Gastrocnemius medialis (tissue), 4 donors: ENCODE data around the gene PDXK. TPM values are rescaled to one million over a fixed set of nuclear protein-coding genes. Genes with fewer than 3 reads are reported as not detected.
A peak's percentile ranks its signal among the peaks of the same experiment; 100 is the strongest.

Experiments used
- ATAC-seq, 2 donors: fragments of 150-250 bp; one replicate each; pipeline ENCODE4 v1.9.1; 2016
- DNase-seq, 2 donors: peaks; one replicate each; pipeline ENCODE4 v3.0.0-alpha.2; 2019
- H3K27ac ChIP-seq, 4 donors: fragments of 200-600 bp; sonication (generic); 1 replicate in 1 of 4; 2 replicates in 3 of 4; pipeline ENCODE4 v1.5.1; 2016 to 2018; ENCODE audit warnings: mild to moderate bottlenecking in 2 of 4, moderate library complexity in 1 of 4
- H3K27me3 ChIP-seq, 3 donors: fragments of 200-600 bp; sonication (generic) in 2 of 3; 1 replicate in 1 of 3; 2 replicates in 2 of 3; pipeline versions ENCODE4 v1.5.1 to v1.6.0; 2016 to 2019; ENCODE audit warnings: mild to moderate bottlenecking in 1 of 3, moderate library complexity in 1 of 3
- H3K36me3 ChIP-seq, 2 donors: fragments of 200-600 bp; sonication (generic) in 1 of 2; one replicate each; pipeline ENCODE4 v1.5.1; 2017 to 2018
- H3K4me1 ChIP-seq, 2 donors: fragments of 200-600 bp; sonication (generic) in 1 of 2; one replicate each; pipeline ENCODE4 v1.5.1; 2016 to 2017; ENCODE audit warnings: mild to moderate bottlenecking in 2 of 2
- H3K4me3 ChIP-seq, 4 donors: fragments of 200-600 bp; sonication (generic) in 3 of 4; 1 replicate in 1 of 4; 2 replicates in 3 of 4; pipeline ENCODE4 v1.5.1; 2016 to 2019; ENCODE audit warnings: mild to moderate bottlenecking in 2 of 4
- H3K9me3 ChIP-seq, 3 donors: fragments of 200-600 bp; sonication (generic) in 2 of 3; 1 replicate in 1 of 3; 2 replicates in 2 of 3; pipeline ENCODE4 v1.5.1; 2016 to 2019
- POLR2A ChIP-seq, 2 donors: fragments of 450-650 bp; IDR thresholded peaks; one replicate each; pipeline ENCODE4 v1.6.1; 2017; ENCODE audit warnings: antibody characterized with exemption in 2 of 2, mild to moderate bottlenecking in 2 of 2, moderate library complexity in 2 of 2
- in situ Hi-C, 4 donors: fragments of 200-750 bp; cut with MboI; loops; one replicate each; pipeline versions ENCODE4 v1.15.0 to v1.8.0; 2017; ENCODE audit warnings: low sequenced_read_pairs in 4 of 4
- intact Hi-C: fragments of 100-400 bp; cut with DNase I; formaldehyde crosslinking; loops from one replicate; pipeline ENCODE4 v1.15.1; 2023; ENCODE audit warnings: low total_unique reads
- total RNA-seq, 4 donors: library from RNA; depleted of rRNA; stranded (reverse); fragments of >200 nt; gene quantifications; one replicate each; pipeline versions ENCODE4 v1.1.0 to v1.2.3, GENCODE V29; 2016
- TF ChIP-seq, protein P1 (sequence below), 5 experiments: fragments of 450-650 bp in 3 of 5; fragments of 200-600 bp in 2 of 5; sonication (generic) in 2 of 5; IDR thresholded peaks in 4 of 5; conservative IDR thresholded peaks in 1 of 5; 1 replicate in 4 of 5; 2 replicates in 1 of 5; pipeline ENCODE4 v1.5.1; 2016 to 2019; ENCODE audit warnings: antibody characterized with exemption in 5 of 5, mild to moderate bottlenecking in 3 of 5, moderate library complexity in 3 of 5

The PDXK gene
- total RNA-seq, 4 donors from 2014 or later = 12.4 to 39.2 (median 21.9) TPM

DNA sequence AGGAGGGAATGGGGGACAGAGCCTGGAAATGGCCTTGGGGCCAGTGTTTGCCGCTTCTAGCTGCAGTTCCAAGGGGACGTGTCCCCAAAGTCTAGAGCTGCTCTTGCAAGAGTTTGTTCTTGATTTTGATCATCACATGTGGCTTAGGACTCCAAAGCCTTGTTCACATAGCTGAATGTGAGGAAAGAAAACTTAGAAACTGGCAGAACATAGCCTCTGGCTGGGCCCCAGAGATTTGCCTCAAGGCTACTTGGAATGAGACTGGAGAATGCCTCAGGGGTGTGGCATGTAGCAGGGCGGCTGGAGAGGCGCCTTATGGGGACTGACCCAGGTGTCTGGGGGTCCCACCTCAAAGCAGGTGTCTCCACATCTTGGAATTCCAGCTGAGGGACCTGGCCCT is 2.3 kb downstream of the PDXK start:
- TF ChIP-seq POLR2A (IDR thresholded peaks at IDR 0.05) = no peak
- TF ChIP-seq, protein P1, sequence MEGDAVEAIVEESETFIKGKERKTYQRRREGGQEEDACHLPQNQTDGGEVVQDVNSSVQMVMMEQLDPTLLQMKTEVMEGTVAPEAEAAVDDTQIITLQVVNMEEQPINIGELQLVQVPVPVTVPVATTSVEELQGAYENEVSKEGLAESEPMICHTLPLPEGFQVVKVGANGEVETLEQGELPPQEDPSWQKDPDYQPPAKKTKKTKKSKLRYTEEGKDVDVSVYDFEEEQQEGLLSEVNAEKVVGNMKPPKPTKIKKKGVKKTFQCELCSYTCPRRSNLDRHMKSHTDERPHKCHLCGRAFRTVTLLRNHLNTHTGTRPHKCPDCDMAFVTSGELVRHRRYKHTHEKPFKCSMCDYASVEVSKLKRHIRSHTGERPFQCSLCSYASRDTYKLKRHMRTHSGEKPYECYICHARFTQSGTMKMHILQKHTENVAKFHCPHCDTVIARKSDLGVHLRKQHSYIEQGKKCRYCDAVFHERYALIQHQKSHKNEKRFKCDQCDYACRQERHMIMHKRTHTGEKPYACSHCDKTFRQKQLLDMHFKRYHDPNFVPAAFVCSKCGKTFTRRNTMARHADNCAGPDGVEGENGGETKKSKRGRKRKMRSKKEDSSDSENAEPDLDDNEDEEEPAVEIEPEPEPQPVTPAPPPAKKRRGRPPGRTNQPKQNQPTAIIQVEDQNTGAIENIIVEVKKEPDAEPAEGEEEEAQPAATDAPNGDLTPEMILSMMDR (IDR thresholded peaks at IDR 0.05 in 4 of 5, conservative IDR thresholded peaks at IDR 0.05 in 1 of 5) = no peak
- H3K36me3 ChIP-seq = no peaks in the 10 kb centered on the region
- H3K4me3 ChIP-seq = no peak overlapping the region
- ATAC-seq (no peak), DNase-seq (no peak)
- peaks cover 22 to 29% of the 10 kb centered on the region in 2 donors for H3K4me1 ChIP-seq
- no peaks in the 10 kb centered on the region for H3K27me3 ChIP-seq
- no peaks in the 10 kb centered on the region for H3K9me3 ChIP-seq
- in situ Hi-C loops = loop anchor here in 2 of 4 donors (10.0 to 25.0 kb wide), 2 partner anchors 54 to 91 kb away; partner anchors contain the start of gene CSTB (in 1 of the 2)
- intact Hi-C loops = no loop called here
- H3K27ac ChIP-seq = no peak overlapping the region

DNA sequence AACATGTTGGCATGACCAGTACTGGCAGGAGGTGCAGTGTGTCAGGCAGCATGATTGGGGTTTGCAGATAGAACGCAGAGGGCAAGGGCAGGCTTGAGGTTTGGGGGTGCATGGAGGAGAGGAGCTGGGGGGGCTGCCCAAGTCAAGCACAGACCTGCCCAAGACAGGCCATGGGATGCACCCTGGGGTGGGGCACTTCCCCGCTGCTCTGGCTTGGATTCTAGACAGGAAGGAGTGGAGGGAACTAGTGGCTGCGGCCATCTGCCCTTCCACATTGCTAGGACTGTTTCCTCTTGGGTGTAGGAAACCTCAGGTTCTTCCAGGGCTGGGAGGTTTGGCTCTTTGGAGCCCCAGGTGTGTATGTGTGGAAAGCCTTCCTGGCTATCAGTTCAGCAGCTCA is 3.0 kb downstream of the PDXK start:
- no peak for ATAC-seq
- Histone ChIP-seq H3K4me3 (no peak overlapping the region), H3K36me3 (no peaks in the 10 kb centered on the region), H3K9me3 (no peaks in the 10 kb centered on the region), H3K27me3 (no peaks in the 10 kb centered on the region), H3K4me1 (peaks cover 28 to 36% of the 10 kb centered on the region in 2 donors), H3K27ac (no peak overlapping the region)
- intact Hi-C loops (no loop called here), in situ Hi-C loops (loop anchor here in 2 of 4 donors (10.0 to 25.0 kb wide), 2 partner anchors 53 to 90 kb away; partner anchors contain the start of gene CSTB (in 1 of the 2))
- DNase-seq = no peak
- TF ChIP-seq, protein P1 (IDR thresholded peaks at IDR 0.05 in 4 of 5, conservative IDR thresholded peaks at IDR 0.05 in 1 of 5) = no peak
- TF ChIP-seq POLR2A (IDR thresholded peaks at IDR 0.05) = no peak

GRCh38 chr21:43723648-43724047 is 4.7 kb downstream of the PDXK start:
- TF ChIP-seq, protein P1 (IDR thresholded peaks at IDR 0.05 in 4 of 5, conservative IDR thresholded peaks at IDR 0.05 in 1 of 5) = no peak
- TF ChIP-seq POLR2A (IDR thresholded peaks at IDR 0.05) = no peak
- Histone ChIP-seq H3K9me3 (no peaks in the 10 kb centered on the region), H3K27me3 (no peaks in the 10 kb centered on the region), H3K4me3 (no peak overlapping the region), H3K27ac (no peak overlapping the region), H3K36me3 (no peaks in the 10 kb centered on the region), H3K4me1 (peaks cover 43 to 53% of the 10 kb centered on the region in 2 donors)
- intact Hi-C loops (no loop called here), in situ Hi-C loops (loop anchor here in 2 of 4 donors (10.0 to 25.0 kb wide), 2 partner anchors 51 to 89 kb away; partner anchors contain the start of gene CSTB (in 1 of the 2))
- ATAC-seq = no peak
- DNase-seq = no peak

- Histone ChIP-seq H3K9me3 (no peaks in the 10 kb centered on the region), H3K4me3 (no peak overlapping the region), H3K36me3 (no peaks in the 10 kb centered on the region), H3K27ac (peak overlapping the region; percentile 73 to 79 (median 78)), H3K27me3 (no peaks in the 10 kb centered on the region), H3K4me1 (peaks cover 40 to 47% of the 10 kb centered on the region in 2 donors)
- in situ Hi-C loops = loop anchor here in 1 of 4 donors (10.0 kb wide), 1 partner anchor 48 kb away; the partner anchor contains the start of gene CSTB
- no peak for TF ChIP-seq POLR2A (IDR thresholded peaks at IDR 0.05)
- TF ChIP-seq, protein P1 (IDR thresholded peaks at IDR 0.05 in 4 of 5, conservative IDR thresholded peaks at IDR 0.05 in 1 of 5) = no peak
- intact Hi-C loops = no loop called here
- ATAC-seq = peak in 1 of 2 donors; percentile 1
- DNase-seq = no peak
Observed at GRCh38 chr21:43726686-43727518, 8.0 kb downstream of the PDXK start.
